ENCODE data around the gene TIMP2.
"Not testable (repeated sequence)": the region's sequence is repeated elsewhere in the genome, so short reads cannot be mapped to it uniquely, and the experiment has no call there.

TIMP2 gene

GRCh38 chr17:78868391-78868790, 56.8 kb downstream of the TIMP2 start:
- H3K4me1 Mint-ChIP-seq (ENCODE audit: low read depth), result no peaks in the 10 kb centered on the region
- no peaks in the 10 kb centered on the region for H3K9me3 Mint-ChIP-seq
- no peak overlapping the region for H3K27ac Mint-ChIP-seq
- H3K36me3 Mint-ChIP-seq (ENCODE audit: low read depth), result no peaks in the 10 kb centered on the region
- no peaks in the 10 kb centered on the region for H3K27me3 Mint-ChIP-seq
- H3K4me3 Mint-ChIP-seq, result no peak overlapping the region

- H3K4me3 Mint-ChIP-seq; H3K36me3 Mint-ChIP-seq (ENCODE audit: low read depth); H3K9me3 Mint-ChIP-seq; H3K27ac Mint-ChIP-seq; H3K4me1 Mint-ChIP-seq (ENCODE audit: low read depth); H3K27me3 Mint-ChIP-seq: not testable (repeated sequence)
Measured at GRCh38 chr17:78867046-78867445, 58.1 kb downstream of the TIMP2 start.

DNA sequence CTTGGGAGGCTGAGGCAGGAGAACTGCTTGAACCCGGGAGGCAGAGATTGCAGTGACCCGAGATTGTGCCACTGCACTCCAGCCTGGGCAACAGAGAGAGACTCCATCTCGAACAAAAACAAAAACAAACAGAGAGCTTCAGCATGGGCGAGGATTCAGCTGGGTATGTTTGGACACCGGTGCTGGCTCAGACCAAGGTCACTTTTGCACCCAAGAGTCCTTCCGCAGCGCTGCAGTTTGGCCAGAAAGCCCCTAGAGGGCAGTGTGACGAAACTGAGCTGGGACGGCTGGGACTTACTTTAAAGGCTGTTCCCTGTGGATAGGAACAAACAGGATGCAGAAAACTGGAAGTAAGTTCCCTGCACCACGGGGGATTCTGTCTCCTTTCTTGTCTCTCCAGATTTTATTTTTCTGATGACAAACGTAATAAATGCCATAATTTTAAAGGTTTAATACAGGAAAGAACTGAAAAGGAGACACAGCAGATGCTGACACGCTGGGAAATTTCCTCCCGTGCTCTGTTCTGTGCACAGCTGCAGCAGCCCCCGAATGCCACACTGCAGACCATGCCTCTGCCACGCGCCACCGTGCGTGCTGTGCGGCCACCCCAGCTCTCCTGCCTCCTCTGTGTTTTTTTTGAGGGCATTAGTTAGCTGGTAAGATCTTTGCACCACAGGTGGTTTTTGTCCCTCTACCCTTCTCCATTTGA, 59.4 kb downstream of the TIMP2 start:
- Mint-ChIP-seq H3K4me1 (ENCODE audit: low read depth) (no peaks in the 10 kb centered on the region), H3K9me3 (no peaks in the 10 kb centered on the region)

GRCh38 chr17:78864117-78864516, 61.1 kb downstream of the TIMP2 start:
- Mint-ChIP-seq H3K36me3 (ENCODE audit: low read depth) (no peaks in the 10 kb centered on the region), H3K27me3 (no peaks in the 10 kb centered on the region), H3K4me1 (ENCODE audit: low read depth) (no peaks in the 10 kb centered on the region), H3K9me3 (no peaks in the 10 kb centered on the region), H3K4me3 (no peak overlapping the region), H3K27ac (no peak overlapping the region)

More for the DNA sequence above, 59.4 kb downstream of the TIMP2 start:
- Mint-ChIP-seq H3K4me3 (no peak overlapping the region), H3K27ac (no peak overlapping the region), H3K36me3 (ENCODE audit: low read depth) (no peaks in the 10 kb centered on the region), H3K27me3 (no peaks in the 10 kb centered on the region)

- H3K27me3 Mint-ChIP-seq, result no peaks in the 10 kb centered on the region
- no peak overlapping the region for H3K4me3 Mint-ChIP-seq
- no peaks in the 10 kb centered on the region for H3K4me1 Mint-ChIP-seq (ENCODE audit: low read depth)
- no peak overlapping the region for H3K27ac Mint-ChIP-seq
- no peaks in the 10 kb centered on the region for H3K9me3 Mint-ChIP-seq
- no peaks in the 10 kb centered on the region for H3K36me3 Mint-ChIP-seq (ENCODE audit: low read depth)
Measured at GRCh38 chr17:78862073-78863023, 62.8 kb downstream of the TIMP2 start.

GRCh38 chr17:78861229-78861628, 64.0 kb downstream of the TIMP2 start:
- H3K27ac Mint-ChIP-seq, result no peak overlapping the region
- no peaks in the 10 kb centered on the region for H3K4me1 Mint-ChIP-seq (ENCODE audit: low read depth)
- no peaks in the 10 kb centered on the region for H3K9me3 Mint-ChIP-seq
- no peaks in the 10 kb centered on the region for H3K36me3 Mint-ChIP-seq (ENCODE audit: low read depth)
- H3K27me3 Mint-ChIP-seq, result no peaks in the 10 kb centered on the region
- H3K4me3 Mint-ChIP-seq, result no peak overlapping the region

GRCh38 chr17:78859051-78859450, 66.1 kb downstream of the TIMP2 start:
- no peaks in the 10 kb centered on the region for H3K36me3 Mint-ChIP-seq (ENCODE audit: low read depth)
- no peak overlapping the region for H3K27ac Mint-ChIP-seq
- no peaks in the 10 kb centered on the region for H3K9me3 Mint-ChIP-seq
- H3K27me3 Mint-ChIP-seq, result no peaks in the 10 kb centered on the region
- H3K4me3 Mint-ChIP-seq, result no peak overlapping the region
- H3K4me1 Mint-ChIP-seq (ENCODE audit: low read depth), result no peaks in the 10 kb centered on the region

DNA sequence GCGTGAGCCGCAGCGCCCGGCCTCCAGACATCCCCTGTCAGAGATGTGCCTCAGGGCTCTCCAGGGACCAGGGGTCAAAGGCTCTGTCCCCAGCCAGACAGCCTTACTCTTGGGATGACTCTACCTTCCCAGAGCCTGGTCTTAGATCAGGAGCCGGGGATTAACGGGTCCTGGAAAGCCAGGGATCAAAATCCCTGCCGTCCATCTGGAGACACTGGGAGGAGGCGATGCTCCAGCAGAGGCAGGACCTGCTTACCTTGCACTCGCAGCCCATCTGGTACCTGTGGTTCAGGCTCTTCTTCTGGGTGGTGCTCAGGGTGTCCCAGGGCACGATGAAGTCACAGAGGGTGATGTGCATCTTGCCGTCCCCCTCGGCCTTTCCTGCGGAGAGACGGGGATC, 67.9 kb downstream of the TIMP2 start:
- Mint-ChIP-seq H3K27ac (no peak overlapping the region), H3K9me3 (no peaks in the 10 kb centered on the region), H3K4me1 (ENCODE audit: low read depth) (no peaks in the 10 kb centered on the region), H3K4me3 (no peak overlapping the region), H3K36me3 (ENCODE audit: low read depth) (no peaks in the 10 kb centered on the region), H3K27me3 (no peaks in the 10 kb centered on the region)

- Mint-ChIP-seq H3K36me3 (ENCODE audit: low read depth) (no peaks in the 10 kb centered on the region), H3K9me3 (no peaks in the 10 kb centered on the region), H3K27ac (no peak overlapping the region), H3K4me3 (no peak overlapping the region), H3K27me3 (no peaks in the 10 kb centered on the region), H3K4me1 (ENCODE audit: low read depth) (no peaks in the 10 kb centered on the region)
Measured at GRCh38 chr17:78855561-78856165, 69.5 kb downstream of the TIMP2 start.

DNA sequence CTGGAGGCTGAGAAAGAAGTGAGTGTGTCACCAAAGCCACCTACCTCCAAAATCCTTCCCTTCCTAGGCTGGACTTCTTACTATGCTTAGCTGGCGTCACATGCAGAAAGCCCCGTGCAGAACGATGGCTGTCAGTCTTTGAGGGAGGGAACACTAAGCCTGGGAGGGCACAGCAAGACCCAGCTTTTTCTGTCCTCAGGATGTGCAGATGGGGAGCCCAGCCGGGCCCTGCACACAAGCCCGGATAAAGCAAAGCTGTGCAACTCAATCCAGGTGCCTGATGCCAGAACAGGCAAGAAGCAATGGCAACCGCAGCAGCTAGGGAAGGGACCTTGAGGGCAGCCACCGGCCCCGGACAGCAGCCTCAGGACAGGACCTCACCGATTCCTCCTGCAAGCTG, 70.7 kb downstream of the TIMP2 start:
- Mint-ChIP-seq H3K9me3 (no peaks in the 10 kb centered on the region), H3K4me1 (ENCODE audit: low read depth) (no peaks in the 10 kb centered on the region), H3K36me3 (ENCODE audit: low read depth) (no peaks in the 10 kb centered on the region), H3K27ac (no peak overlapping the region), H3K4me3 (no peak overlapping the region), H3K27me3 (no peaks in the 10 kb centered on the region)

GRCh38 chr17:78853926-78854394, 71.2 kb downstream of the TIMP2 start:
- no peaks in the 10 kb centered on the region for H3K9me3 Mint-ChIP-seq
- H3K27ac Mint-ChIP-seq, result no peak overlapping the region
- no peaks in the 10 kb centered on the region for H3K36me3 Mint-ChIP-seq (ENCODE audit: low read depth)
- H3K4me3 Mint-ChIP-seq, result no peak overlapping the region
- H3K27me3 Mint-ChIP-seq, result no peaks in the 10 kb centered on the region
- H3K4me1 Mint-ChIP-seq (ENCODE audit: low read depth), result no peaks in the 10 kb centered on the region

GRCh38 chr17:78852709-78853121, 72.5 kb downstream of the TIMP2 start:
- no peaks in the 10 kb centered on the region for H3K9me3 Mint-ChIP-seq
- H3K4me1 Mint-ChIP-seq (ENCODE audit: low read depth), result no peaks in the 10 kb centered on the region
- H3K36me3 Mint-ChIP-seq (ENCODE audit: low read depth), result no peaks in the 10 kb centered on the region
- H3K4me3 Mint-ChIP-seq, result no peak overlapping the region
- H3K27ac Mint-ChIP-seq, result no peak overlapping the region
- no peaks in the 10 kb centered on the region for H3K27me3 Mint-ChIP-seq

DNA sequence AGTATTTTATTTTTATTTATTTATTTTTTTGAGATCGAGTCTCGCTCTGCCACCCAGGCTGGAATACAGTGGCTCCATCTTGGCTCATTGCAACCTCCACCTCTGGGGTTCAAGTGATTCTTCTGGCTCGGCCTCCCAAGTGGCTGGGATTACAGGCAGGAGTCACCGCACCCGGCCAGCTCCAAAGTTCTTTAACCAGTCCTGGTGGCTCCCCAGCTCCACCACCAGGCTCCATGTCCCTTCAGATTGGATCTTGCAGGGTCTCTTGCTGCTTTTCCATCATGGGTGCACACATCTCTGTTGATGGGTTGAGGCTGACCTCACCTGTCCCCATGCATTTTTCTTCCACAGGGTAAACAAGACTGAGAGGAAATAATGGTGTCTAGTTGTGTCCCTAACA, 76.2 kb downstream of the TIMP2 start:
- Mint-ChIP-seq H3K36me3 (ENCODE audit: low read depth) (no peaks in the 10 kb centered on the region), H3K27ac (no peak overlapping the region), H3K27me3 (no peaks in the 10 kb centered on the region), H3K4me3 (no peak overlapping the region), H3K4me1 (ENCODE audit: low read depth) (peaks cover 6% of the 10 kb centered on the region), H3K9me3 (no peaks in the 10 kb centered on the region)

DNA sequence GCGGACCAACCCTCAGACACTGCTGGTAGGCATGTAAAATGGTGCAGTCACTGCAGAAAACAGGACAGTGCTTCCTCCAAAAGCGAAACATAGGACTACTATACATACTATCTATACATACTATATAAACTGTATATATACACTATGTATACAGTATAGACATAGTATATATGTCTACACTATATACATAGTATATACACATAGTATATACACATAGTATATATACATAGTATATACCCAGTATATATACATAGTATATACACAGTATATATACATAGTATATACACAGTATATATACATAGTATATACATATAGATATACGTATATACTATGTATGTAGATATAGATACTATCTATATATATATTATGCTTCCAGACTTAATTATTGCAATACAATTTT, 78.1 kb downstream of the TIMP2 start:
- no peaks in the 10 kb centered on the region for H3K9me3 Mint-ChIP-seq
- H3K27me3 Mint-ChIP-seq, result no peaks in the 10 kb centered on the region
- no peak overlapping the region for H3K4me3 Mint-ChIP-seq
- H3K36me3 Mint-ChIP-seq (ENCODE audit: low read depth), result no peaks in the 10 kb centered on the region
- H3K4me1 Mint-ChIP-seq (ENCODE audit: low read depth), result peaks cover 15% of the 10 kb centered on the region
- no peak overlapping the region for H3K27ac Mint-ChIP-seq
